Activated T-cell treated with anti-CD3 and anti-CD28 coated beads for 4 hours (primary cell): ENCODE data around the gene WNT9A.
"Not testable (repeated sequence)": the region's sequence is repeated elsewhere in the genome, so short reads cannot be mapped to it uniquely, and the experiment has no call there.

ENCODE experiments used
- DNase-seq: peaks from one replicate; pipeline ENCODE4 v3.0.0-alpha.2; 2020

Gene WNT9A

GRCh38 chr1:227922501-227923352, 25.0 kb downstream of the WNT9A start:
- DNase-seq: no peak

DNA sequence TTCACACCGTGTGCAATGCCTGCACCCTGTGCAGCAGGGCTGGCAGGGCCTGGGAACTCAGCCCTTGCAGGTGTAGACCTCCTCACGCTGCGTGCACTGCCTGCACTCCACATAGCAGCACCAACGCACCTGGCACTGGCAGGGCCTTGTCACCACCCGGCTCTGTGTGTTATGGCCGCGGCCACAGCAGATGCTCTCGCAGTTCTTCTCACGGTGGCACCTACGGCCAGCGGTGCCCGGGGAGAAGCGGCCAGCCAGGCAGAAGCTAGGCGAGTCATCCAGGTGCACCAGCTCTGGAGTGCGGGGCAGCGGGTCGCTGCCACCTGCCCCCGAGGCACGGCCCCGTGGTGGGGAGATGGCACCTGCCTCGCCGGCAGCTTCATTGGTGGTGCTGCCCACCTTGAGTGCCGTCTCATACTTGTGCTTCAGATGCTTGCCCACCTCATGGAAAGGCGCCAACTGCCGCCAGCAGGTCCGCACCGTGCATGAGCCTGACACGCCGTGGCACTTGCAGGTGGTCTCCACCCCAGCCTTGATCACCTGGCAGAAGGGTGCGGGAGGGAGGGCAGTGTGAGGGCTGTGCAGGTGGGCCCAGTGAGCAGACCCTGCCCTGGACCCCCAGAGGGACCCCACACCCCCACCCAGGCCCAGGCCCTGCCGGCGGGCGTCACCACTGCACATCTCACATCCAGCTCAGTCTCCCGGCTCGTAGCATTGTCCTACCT, 26.1 kb downstream of the WNT9A start:
- no peak for DNase-seq

- DNase-seq: no peak
Observed at GRCh38 chr1:227920896-227921295, 26.8 kb downstream of the WNT9A start.

- no peak for DNase-seq
Observed at GRCh38 chr1:227920426-227920825, 27.3 kb downstream of the WNT9A start.

DNA sequence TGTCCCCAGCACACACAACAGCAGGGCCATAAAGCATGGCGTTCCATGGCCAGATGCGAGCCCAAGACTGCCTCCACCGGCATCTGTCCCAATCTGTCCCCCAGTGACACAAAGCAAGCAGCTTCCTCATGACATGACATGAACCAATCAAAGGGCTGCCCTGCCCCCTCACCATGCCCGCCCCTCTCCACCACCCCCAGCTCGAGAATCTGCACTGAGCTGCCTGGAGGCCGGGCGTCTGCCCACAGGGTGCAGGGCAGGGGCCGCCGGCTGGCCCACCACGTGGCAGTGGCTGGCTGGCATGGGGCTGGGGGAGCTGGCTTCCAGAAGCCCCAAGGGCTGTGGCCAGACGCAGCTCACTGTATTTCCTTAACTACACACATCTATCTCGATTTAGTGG, 27.8 kb downstream of the WNT9A start:
- DNase-seq: no peak

GRCh38 chr1:227918736-227919135, 29.0 kb downstream of the WNT9A start:
- DNase-seq: no peak

GRCh38 chr1:227918083-227918700, 29.5 kb downstream of the WNT9A start:
- no peak for DNase-seq

GRCh38 chr1:227917081-227917950, 30.4 kb downstream of the WNT9A start:
- no peak for DNase-seq

DNA sequence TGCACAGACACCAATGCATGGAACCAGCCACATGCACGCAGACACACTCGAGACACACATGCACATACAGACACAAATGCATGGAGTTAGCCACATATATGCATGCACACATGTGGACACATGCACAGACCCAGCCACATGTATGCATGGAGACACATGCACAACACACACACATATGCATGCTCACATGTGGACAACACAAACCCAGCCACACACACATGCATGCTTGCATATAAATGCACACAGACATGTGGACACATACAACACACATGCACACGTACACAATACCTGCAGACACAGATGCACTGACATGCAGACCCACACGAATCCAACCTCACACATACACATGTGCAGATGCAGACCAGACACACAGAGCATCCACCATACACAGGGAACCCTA, 31.1 kb downstream of the WNT9A start:
- DNase-seq: no peak

GRCh38 chr1:227915564-227916553, 31.9 kb downstream of the WNT9A start:
- DNase-seq: no peak

DNA sequence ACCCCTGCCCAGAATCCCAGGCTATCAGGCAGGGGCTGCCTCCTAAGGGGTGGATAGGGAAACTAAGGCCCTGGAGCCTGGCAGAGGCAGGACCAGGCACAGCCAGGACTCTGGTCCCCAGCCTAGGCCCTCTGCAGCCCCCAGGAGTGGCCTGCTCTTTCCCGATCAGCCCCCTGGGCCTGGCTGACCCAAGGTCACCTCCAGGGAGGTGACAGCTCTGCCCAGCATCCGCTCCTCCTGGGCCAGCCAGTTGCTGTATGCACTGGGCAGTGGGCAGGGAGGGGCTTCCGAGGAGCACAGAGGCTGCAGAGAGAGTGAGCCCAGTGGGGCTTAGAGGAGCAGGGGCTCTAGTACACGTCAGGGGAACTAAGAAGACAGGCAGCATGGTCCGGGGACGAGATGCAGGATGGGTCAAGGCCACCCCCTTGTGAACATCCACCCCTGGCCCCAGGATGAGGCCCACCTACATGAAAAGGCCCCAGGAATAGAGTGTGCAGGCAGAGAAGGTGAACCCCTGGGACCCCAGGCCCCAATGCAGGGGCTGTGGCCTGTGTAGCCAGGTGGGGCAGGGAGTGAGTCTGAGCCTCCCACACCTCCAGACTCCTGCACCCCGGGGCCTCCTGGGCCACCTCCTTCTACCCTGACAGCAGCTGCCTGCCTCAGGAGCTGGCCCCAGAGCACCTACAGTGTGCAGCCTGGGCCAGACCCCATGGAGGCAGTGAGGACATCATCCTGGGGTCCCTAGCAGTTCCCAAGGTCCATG, 32.8 kb downstream of the WNT9A start:
- DNase-seq: no peak

- DNase-seq: no peak
Observed at GRCh38 chr1:227913764-227914721, 33.7 kb downstream of the WNT9A start.

DNA sequence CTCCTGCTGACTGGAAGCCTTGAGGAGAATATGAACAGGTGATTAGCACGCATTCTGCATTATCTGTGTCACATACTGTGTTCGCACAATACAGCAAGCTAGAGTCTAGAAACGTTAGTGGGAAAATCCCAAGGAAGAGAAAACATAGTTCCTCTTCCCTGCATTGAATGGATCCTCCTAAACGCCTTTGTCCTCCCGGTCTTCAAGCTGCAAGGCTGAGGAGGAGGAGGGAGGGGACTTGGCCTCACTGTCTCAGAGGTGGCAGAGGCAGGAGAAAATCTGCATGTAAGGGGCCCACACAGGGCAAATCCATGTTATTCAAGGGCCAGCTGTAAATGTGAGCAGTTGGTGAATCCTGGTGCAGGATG, 34.4 kb downstream of the WNT9A start:
- no peak for DNase-seq

GRCh38 chr1:227912866-227913265, 34.9 kb downstream of the WNT9A start:
- DNase-seq: no peak

DNA sequence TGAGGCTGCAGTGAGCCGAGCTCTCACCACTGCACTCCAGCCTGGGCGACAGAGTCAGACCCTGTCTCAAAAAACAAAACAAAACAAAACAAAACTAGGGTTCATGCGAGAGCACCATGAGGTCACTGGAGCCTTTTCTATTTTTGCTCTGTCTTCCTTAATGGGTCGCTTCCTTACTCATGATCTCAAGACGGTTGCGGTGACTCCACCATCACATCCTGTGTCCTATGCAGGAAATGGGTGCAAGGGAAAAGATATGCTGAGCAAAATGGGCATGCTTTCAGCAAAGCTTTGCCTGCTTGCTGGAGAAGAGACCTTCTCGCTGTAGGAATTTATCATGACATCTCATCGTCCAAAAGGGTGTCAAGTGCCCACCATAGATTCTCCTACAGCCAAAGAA, 36.4 kb downstream of the WNT9A start:
- no peak for DNase-seq

- DNase-seq: no peak
Observed at GRCh38 chr1:227910511-227911153, 37.1 kb downstream of the WNT9A start.

DNA sequence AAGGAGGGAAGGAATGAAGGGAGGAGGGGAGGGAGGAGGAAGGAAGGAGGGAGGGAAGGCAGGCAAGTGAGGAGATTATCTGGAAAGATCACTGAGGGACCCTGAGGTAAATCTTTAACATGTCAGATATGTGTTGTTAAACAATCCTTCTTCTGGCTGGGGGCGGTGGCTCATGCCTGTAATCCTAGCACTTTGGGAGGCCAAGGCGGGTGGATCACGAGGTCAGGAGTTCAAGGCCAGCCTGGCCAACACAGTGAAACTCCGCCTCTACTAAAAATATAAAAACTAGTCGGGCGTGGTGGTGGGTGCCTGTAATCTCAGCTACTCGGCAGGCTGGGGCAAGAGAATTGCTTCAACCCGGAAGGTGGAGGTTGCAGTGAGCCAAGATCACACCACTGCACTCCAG, 37.8 kb downstream of the WNT9A start:
- not testable (repeated sequence) for DNase-seq

DNA sequence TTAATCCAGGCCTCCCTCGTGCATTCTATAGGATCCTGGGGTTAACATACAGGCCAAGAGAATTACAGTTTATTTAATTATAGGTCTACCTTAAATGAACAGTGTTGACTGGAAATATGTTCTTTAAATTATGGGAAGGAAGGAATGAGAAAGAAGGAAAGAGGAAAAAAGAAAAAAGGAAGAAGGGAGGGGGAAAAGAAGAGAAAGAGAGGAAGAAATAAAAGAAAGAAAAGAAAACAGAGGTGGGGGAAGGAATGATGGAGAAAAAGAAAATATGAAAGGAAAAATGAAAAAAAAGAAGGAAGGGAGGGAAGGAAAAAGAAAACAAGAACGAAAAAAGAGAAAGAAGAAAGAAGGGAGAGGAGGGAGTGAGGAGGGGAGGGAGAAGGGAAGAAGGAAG, 38.5 kb downstream of the WNT9A start:
- DNase-seq: no peak

DNA sequence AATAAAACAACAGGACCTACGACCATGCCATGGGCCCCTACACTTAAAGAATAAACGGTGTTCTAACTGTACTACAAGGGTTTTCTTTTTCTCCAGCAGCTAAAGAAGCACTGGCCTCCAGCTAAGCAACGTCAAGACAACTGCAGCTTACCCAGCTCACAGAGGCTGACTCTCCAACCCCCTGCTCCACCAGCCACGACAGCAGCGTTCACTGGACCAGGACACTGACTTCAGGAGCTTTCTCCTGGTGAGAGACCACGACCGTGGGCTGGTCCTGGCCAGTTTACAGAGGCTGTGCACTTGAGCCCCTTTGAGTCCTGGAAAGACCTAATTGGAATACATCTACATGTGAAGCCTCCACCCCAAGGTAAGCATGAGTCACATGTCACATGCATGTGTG, 39.4 kb downstream of the WNT9A start:
- DNase-seq: no peak
